WTC11 (cell line): ENCODE data around the gene PSMD5. TPM values are rescaled to one million over a fixed set of nuclear protein-coding genes. Genes with fewer than 3 reads are reported as not detected.

Experiments
- ATAC-seq: fragments of 200-7000 bp; cut with Tn5 transposase; 2 replicates; pipeline ENCODE4 v1.10.0; 2021; ENCODE audit warnings: mild to moderate bottlenecking, moderate library complexity
- CTCF ChIA-PET: fragments of 300-600 bp; sonication (Branson Sonifier 250); formaldehyde crosslinking; loops from one replicate; lab custom pipeline; 2021; ENCODE audit warnings: antibody characterized with exemption; lab: Charles Lee
- POLR2A ChIA-PET: fragments of 350-600 bp; sonication (Branson Sonifier 250); formaldehyde crosslinking; loops from one replicate; lab custom pipeline; 2021; ENCODE audit warnings: antibody characterized with exemption; lab: Charles Lee
- DNase-seq: peaks from one replicate; pipeline ENCODE4 v3.0.0; 2021; ENCODE audit warnings: low spot score
- H3K27ac Mint-ChIP-seq: 2 replicates; pipeline ENCODE4 v1.8.0; 2021; ENCODE audit warnings: mixed read lengths
- H3K27me3 Mint-ChIP-seq: 2 replicates; pipeline ENCODE4 v1.8.0; 2021; ENCODE audit warnings: low read depth, mild to moderate bottlenecking, moderate library complexity, mixed read lengths
- H3K36me3 Mint-ChIP-seq: 2 replicates; pipeline ENCODE4 v1.8.0; 2021; ENCODE audit warnings: mixed read lengths
- H3K4me1 Mint-ChIP-seq: 2 replicates; pipeline ENCODE4 v1.8.0; 2022; ENCODE audit warnings: mixed read lengths
- H3K4me3 Mint-ChIP-seq: 2 replicates; pipeline ENCODE4 v1.8.0; 2021; ENCODE audit warnings: mild to moderate bottlenecking, moderate library complexity, mixed read lengths
- H3K9me3 Mint-ChIP-seq: 2 replicates; pipeline ENCODE4 v1.8.0; 2021; ENCODE audit warnings: mixed read lengths
- ATF1 ChIP-seq: sonication (generic); formaldehyde crosslinking; IDR thresholded peaks from 2 replicates; pipeline ENCODE4 v1.8.1; 2023; ENCODE audit warnings: mild to moderate bottlenecking, moderate library complexity, missing genetic modification reagents
- CREB1 ChIP-seq: sonication (generic); formaldehyde crosslinking; IDR thresholded peaks from 2 replicates; pipeline ENCODE4 v1.8.0; 2023; ENCODE audit warnings: mild to moderate bottlenecking, missing genetic modification reagents
- FOXP1 ChIP-seq: sonication (generic); formaldehyde crosslinking; IDR thresholded peaks from 2 replicates; pipeline ENCODE4 v1.8.0; 2022; ENCODE audit warnings: missing genetic modification reagents, mild to moderate bottlenecking, moderate library complexity, borderline replicate concordance
- IRF2 ChIP-seq: sonication (generic); formaldehyde crosslinking; IDR thresholded peaks from 2 replicates; pipeline ENCODE4 v1.8.0; 2022; ENCODE audit warnings: low read depth, missing genetic modification reagents, borderline replicate concordance
- MYBL2 ChIP-seq: sonication (generic); formaldehyde crosslinking; IDR thresholded peaks from 2 replicates; pipeline ENCODE4 v1.8.1; 2023; ENCODE audit warnings: mild to moderate bottlenecking, moderate library complexity, missing genetic modification reagents
- NR1H2 ChIP-seq: sonication (generic); formaldehyde crosslinking; IDR thresholded peaks from 2 replicates; pipeline ENCODE4 v1.9.0; 2021; ENCODE audit warnings: mild to moderate bottlenecking, moderate library complexity, missing genetic modification reagents
- NR2C2 ChIP-seq: sonication (generic); formaldehyde crosslinking; IDR thresholded peaks from 2 replicates; pipeline ENCODE4 v1.8.0; 2022; ENCODE audit warnings: mild to moderate bottlenecking, missing genetic modification reagents
- RELA ChIP-seq: sonication (generic); formaldehyde crosslinking; IDR thresholded peaks from 2 replicates; pipeline ENCODE4 v1.8.1; 2022; ENCODE audit warnings: missing genetic modification reagents, mild to moderate bottlenecking, borderline replicate concordance
- SMAD3 ChIP-seq: sonication (generic); formaldehyde crosslinking; IDR thresholded peaks from 2 replicates; pipeline ENCODE4 v1.8.0; 2022; ENCODE audit warnings: missing genetic modification reagents, mild to moderate bottlenecking, borderline replicate concordance
- SMAD4 ChIP-seq: sonication (generic); formaldehyde crosslinking; IDR thresholded peaks from 2 replicates; pipeline ENCODE4 v1.8.0; 2022; ENCODE audit warnings: mild to moderate bottlenecking, missing genetic modification reagents
- TP53 ChIP-seq: sonication (generic); formaldehyde crosslinking; IDR thresholded peaks from 2 replicates; pipeline ENCODE4 v1.8.1; 2023; ENCODE audit warnings: mild to moderate bottlenecking, missing genetic modification reagents
- ZNF138 ChIP-seq: sonication (generic); formaldehyde crosslinking; conservative IDR thresholded peaks from 2 replicates; pipeline ENCODE4 v1.8.1; 2022; ENCODE audit warnings: mild to moderate bottlenecking, moderate library complexity, missing genetic modification reagents
- ZNF232 ChIP-seq: sonication (generic); formaldehyde crosslinking; IDR thresholded peaks from 2 replicates; pipeline ENCODE4 v1.8.0; 2022; ENCODE audit warnings: mild to moderate bottlenecking, missing genetic modification reagents
- total RNA-seq: library from RNA; stranded (reverse); gene quantifications from 3 replicates; pipeline ENCODE4 v1.2.3, GENCODE V29; 2021
- TF ChIP-seq, protein P1 (sequence below): sonication (generic); formaldehyde crosslinking; IDR thresholded peaks from 2 replicates; pipeline ENCODE4 v1.8.1; 2023; ENCODE audit warnings: mild to moderate bottlenecking, missing genetic modification reagents
- TF ChIP-seq, protein P2 (sequence below): sonication (generic); formaldehyde crosslinking; IDR thresholded peaks from 2 replicates; pipeline ENCODE4 v1.8.0; 2023; ENCODE audit warnings: missing genetic modification reagents
- TF ChIP-seq, protein P3 (sequence below): sonication (generic); formaldehyde crosslinking; IDR thresholded peaks from 2 replicates; pipeline ENCODE4 v1.8.1; 2023; ENCODE audit warnings: mild to moderate bottlenecking, missing genetic modification reagents
- TF ChIP-seq, protein P4 (sequence below): sonication (generic); formaldehyde crosslinking; conservative IDR thresholded peaks from 2 replicates; pipeline ENCODE4 v1.8.1; 2022; ENCODE audit warnings: mild to moderate bottlenecking, missing genetic modification reagents
- TF ChIP-seq, protein P5 (sequence below): sonication (generic); formaldehyde crosslinking; IDR thresholded peaks from 2 replicates; pipeline ENCODE4 v1.8.1; 2023; ENCODE audit warnings: mild to moderate bottlenecking, missing genetic modification reagents, moderate library complexity
- TF ChIP-seq, protein P6 (sequence below): sonication (generic); formaldehyde crosslinking; IDR thresholded peaks from 2 replicates; pipeline ENCODE4 v1.8.1; 2022; ENCODE audit warnings: low read depth, missing genetic modification reagents, borderline replicate concordance
- TF ChIP-seq, protein P7 (sequence below): sonication (generic); formaldehyde crosslinking; IDR thresholded peaks from 2 replicates; pipeline ENCODE4 v1.8.0; 2022; ENCODE audit warnings: mild to moderate bottlenecking, missing genetic modification reagents
- TF ChIP-seq, protein P8 (sequence below): sonication (generic); formaldehyde crosslinking; IDR thresholded peaks from 2 replicates; pipeline ENCODE4 v1.8.0; 2022; ENCODE audit warnings: missing genetic modification reagents

PSMD5 gene
- total RNA-seq, 1 experiment from 2014 or later, result 61.1 TPM

DNA sequence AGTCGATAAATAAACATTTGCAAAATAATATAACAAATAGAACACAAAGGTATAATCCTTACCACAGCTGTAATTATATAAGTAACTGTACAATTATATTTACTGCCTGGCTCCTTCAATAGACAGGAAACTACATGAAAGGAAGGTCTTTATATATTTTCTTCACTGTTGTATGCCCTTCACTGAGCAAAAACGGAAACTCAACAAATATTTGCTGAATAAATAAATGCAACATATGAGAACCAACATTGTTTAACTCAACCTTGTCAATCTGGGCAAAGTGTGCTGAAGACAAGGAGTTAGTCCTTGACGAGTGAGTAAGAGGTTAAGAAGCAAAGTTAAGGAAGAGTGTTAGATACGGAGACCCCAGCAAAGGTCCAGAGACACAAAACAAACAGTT, 22.6 kb downstream of the PSMD5 start:
- no peaks in the 10 kb centered on the region for H3K27me3 Mint-ChIP-seq
- DNase-seq (no peak), ATAC-seq (no peak)
- H3K9me3 Mint-ChIP-seq, result no peaks in the 10 kb centered on the region
- CTCF ChIA-PET, result no interaction called here
- TF ChIP-seq NR2C2 (CRISPR knock-in tag) (no peak), SMAD4 (no peak), TP53 (CRISPR knock-in tag) (no peak), ZNF232 (no peak), FOXP1 (CRISPR knock-in tag) (no peak), SMAD3 (CRISPR knock-in tag) (no peak)
- TF ChIP-seq, protein P1, sequence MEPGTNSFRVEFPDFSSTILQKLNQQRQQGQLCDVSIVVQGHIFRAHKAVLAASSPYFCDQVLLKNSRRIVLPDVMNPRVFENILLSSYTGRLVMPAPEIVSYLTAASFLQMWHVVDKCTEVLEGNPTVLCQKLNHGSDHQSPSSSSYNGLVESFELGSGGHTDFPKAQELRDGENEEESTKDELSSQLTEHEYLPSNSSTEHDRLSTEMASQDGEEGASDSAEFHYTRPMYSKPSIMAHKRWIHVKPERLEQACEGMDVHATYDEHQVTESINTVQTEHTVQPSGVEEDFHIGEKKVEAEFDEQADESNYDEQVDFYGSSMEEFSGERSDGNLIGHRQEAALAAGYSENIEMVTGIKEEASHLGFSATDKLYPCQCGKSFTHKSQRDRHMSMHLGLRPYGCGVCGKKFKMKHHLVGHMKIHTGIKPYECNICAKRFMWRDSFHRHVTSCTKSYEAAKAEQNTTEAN (CRISPR knock-in tag), result no peak
- TF ChIP-seq, protein P2, sequence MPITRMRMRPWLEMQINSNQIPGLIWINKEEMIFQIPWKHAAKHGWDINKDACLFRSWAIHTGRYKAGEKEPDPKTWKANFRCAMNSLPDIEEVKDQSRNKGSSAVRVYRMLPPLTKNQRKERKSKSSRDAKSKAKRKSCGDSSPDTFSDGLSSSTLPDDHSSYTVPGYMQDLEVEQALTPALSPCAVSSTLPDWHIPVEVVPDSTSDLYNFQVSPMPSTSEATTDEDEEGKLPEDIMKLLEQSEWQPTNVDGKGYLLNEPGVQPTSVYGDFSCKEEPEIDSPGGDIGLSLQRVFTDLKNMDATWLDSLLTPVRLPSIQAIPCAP (CRISPR knock-in tag), result no peak
- TF ChIP-seq, protein P3, sequence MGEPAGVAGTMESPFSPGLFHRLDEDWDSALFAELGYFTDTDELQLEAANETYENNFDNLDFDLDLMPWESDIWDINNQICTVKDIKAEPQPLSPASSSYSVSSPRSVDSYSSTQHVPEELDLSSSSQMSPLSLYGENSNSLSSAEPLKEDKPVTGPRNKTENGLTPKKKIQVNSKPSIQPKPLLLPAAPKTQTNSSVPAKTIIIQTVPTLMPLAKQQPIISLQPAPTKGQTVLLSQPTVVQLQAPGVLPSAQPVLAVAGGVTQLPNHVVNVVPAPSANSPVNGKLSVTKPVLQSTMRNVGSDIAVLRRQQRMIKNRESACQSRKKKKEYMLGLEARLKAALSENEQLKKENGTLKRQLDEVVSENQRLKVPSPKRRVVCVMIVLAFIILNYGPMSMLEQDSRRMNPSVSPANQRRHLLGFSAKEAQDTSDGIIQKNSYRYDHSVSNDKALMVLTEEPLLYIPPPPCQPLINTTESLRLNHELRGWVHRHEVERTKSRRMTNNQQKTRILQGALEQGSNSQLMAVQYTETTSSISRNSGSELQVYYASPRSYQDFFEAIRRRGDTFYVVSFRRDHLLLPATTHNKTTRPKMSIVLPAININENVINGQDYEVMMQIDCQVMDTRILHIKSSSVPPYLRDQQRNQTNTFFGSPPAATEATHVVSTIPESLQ (CRISPR knock-in tag), result no peak
- no peak overlapping the region for H3K4me3 Mint-ChIP-seq
- H3K27ac Mint-ChIP-seq, result no peak overlapping the region
- H3K4me1 Mint-ChIP-seq, result no peaks in the 10 kb centered on the region
- POLR2A ChIA-PET, result no interaction called here
- H3K36me3 Mint-ChIP-seq, result peaks cover 64% of the 10 kb centered on the region

DNA sequence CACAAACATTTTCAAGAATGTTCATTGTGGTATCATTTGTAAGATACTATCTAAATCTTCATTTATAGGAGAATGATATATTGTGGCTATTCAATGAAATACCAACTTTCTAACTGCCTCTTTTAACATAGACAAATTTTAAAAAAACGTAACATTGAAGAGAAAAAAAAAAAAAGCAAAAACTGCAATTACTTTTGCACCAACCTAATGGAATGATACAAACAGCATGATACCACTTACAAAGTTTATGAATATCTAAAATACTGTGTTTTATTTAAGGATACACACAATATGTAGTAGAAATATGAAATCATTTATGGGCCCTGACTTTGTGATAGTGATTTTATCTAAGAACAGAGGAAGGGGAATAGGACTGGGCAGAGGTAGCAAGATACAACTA, 24.1 kb downstream of the PSMD5 start:
- DNase-seq, result no peak
- Mint-ChIP-seq H3K36me3 (peaks cover 54% of the 10 kb centered on the region), H3K9me3 (no peaks in the 10 kb centered on the region), H3K4me3 (no peak overlapping the region), H3K4me1 (no peaks in the 10 kb centered on the region), H3K27ac (no peak overlapping the region), H3K27me3 (no peaks in the 10 kb centered on the region)
- ATAC-seq, result no peak
- ChIA-PET POLR2A (no interaction called here), CTCF (no interaction called here)
- TF ChIP-seq RELA (CRISPR knock-in tag) (no peak), ZNF138 (CRISPR knock-in tag) (no peak), MYBL2 (CRISPR knock-in tag) (no peak), TP53 (CRISPR knock-in tag) (no peak), NR2C2 (CRISPR knock-in tag) (no peak), IRF2 (CRISPR knock-in tag) (no peak), CREB1 (CRISPR knock-in tag) (no peak), NR1H2 (CRISPR knock-in tag) (no peak), ATF1 (CRISPR knock-in tag) (no peak)
- TF ChIP-seq, protein P2 (CRISPR knock-in tag), result no peak
- TF ChIP-seq, protein P4, sequence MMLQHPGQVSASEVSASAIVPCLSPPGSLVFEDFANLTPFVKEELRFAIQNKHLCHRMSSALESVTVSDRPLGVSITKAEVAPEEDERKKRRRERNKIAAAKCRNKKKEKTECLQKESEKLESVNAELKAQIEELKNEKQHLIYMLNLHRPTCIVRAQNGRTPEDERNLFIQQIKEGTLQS, result no peak
- TF ChIP-seq, protein P5, sequence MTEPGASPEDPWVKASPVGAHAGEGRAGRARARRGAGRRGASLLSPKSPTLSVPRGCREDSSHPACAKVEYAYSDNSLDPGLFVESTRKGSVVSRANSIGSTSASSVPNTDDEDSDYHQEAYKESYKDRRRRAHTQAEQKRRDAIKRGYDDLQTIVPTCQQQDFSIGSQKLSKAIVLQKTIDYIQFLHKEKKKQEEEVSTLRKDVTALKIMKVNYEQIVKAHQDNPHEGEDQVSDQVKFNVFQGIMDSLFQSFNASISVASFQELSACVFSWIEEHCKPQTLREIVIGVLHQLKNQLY (CRISPR knock-in tag), result no peak
- TF ChIP-seq, protein P6, sequence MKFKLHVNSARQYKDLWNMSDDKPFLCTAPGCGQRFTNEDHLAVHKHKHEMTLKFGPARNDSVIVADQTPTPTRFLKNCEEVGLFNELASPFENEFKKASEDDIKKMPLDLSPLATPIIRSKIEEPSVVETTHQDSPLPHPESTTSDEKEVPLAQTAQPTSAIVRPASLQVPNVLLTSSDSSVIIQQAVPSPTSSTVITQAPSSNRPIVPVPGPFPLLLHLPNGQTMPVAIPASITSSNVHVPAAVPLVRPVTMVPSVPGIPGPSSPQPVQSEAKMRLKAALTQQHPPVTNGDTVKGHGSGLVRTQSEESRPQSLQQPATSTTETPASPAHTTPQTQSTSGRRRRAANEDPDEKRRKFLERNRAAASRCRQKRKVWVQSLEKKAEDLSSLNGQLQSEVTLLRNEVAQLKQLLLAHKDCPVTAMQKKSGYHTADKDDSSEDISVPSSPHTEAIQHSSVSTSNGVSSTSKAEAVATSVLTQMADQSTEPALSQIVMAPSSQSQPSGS, result no peak
- TF ChIP-seq, protein P7, sequence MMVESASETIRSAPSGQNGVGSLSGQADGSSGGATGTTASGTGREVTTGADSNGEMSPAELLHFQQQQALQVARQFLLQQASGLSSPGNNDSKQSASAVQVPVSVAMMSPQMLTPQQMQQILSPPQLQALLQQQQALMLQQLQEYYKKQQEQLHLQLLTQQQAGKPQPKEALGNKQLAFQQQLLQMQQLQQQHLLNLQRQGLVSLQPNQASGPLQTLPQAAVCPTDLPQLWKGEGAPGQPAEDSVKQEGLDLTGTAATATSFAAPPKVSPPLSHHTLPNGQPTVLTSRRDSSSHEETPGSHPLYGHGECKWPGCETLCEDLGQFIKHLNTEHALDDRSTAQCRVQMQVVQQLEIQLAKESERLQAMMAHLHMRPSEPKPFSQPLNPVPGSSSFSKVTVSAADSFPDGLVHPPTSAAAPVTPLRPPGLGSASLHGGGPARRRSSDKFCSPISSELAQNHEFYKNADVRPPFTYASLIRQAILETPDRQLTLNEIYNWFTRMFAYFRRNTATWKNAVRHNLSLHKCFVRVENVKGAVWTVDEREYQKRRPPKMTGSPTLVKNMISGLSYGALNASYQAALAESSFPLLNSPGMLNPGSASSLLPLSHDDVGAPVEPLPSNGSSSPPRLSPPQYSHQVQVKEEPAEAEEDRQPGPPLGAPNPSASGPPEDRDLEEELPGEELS, result no peak
- TF ChIP-seq, protein P8, sequence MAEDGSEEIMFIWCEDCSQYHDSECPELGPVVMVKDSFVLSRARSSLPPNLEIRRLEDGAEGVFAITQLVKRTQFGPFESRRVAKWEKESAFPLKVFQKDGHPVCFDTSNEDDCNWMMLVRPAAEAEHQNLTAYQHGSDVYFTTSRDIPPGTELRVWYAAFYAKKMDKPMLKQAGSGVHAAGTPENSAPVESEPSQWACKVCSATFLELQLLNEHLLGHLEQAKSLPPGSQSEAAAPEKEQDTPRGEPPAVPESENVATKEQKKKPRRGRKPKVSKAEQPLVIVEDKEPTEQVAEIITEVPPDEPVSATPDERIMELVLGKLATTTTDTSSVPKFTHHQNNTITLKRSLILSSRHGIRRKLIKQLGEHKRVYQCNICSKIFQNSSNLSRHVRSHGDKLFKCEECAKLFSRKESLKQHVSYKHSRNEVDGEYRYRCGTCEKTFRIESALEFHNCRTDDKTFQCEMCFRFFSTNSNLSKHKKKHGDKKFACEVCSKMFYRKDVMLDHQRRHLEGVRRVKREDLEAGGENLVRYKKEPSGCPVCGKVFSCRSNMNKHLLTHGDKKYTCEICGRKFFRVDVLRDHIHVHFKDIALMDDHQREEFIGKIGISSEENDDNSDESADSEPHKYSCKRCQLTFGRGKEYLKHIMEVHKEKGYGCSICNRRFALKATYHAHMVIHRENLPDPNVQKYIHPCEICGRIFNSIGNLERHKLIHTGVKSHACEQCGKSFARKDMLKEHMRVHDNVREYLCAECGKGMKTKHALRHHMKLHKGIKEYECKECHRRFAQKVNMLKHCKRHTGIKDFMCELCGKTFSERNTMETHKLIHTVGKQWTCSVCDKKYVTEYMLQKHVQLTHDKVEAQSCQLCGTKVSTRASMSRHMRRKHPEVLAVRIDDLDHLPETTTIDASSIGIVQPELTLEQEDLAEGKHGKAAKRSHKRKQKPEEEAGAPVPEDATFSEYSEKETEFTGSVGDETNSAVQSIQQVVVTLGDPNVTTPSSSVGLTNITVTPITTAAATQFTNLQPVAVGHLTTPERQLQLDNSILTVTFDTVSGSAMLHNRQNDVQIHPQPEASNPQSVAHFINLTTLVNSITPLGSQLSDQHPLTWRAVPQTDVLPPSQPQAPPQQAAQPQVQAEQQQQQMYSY, result no peak
